Fibroblast of lung (primary cell): ENCODE measurements around the gene SPATS1. TPM values are rescaled to one million over a fixed set of nuclear protein-coding genes. Genes with fewer than 3 reads are reported as not detected.

Experiments used
- DNase-seq, 2 donors: peaks; one replicate each; pipeline versions ENCODE4 v3.0.0 to v3.0.0-alpha.2; 2010; ENCODE audit warnings: low read depth in 2 of 2
- H2AFZ ChIP-seq: 2 replicates; pipeline ENCODE4 v1.5.1; 2012; ENCODE audit warnings: low read length, control low read depth, inconsistent platforms
- H3K27ac ChIP-seq: 2 replicates; pipeline ENCODE4 v1.5.1; 2011; ENCODE audit warnings: low read length, control low read depth; ENCODE audit not compliant: insufficient read depth
- H3K27me3 ChIP-seq: 2 replicates; pipeline ENCODE4 v1.5.1; 2011; ENCODE audit warnings: mild to moderate bottlenecking, low read length; ENCODE audit not compliant: control insufficient read depth, insufficient read depth
- H3K36me3 ChIP-seq: 2 replicates; pipeline ENCODE4 v1.5.1; 2011; ENCODE audit warnings: low read length; ENCODE audit not compliant: control insufficient read depth, insufficient read depth
- H3K4me1 ChIP-seq: 2 replicates; pipeline ENCODE4 v1.5.1; 2011; ENCODE audit warnings: low read length; ENCODE audit not compliant: control insufficient read depth, insufficient read depth; ENCODE audit errors: extremely low read depth
- H3K4me2 ChIP-seq: 2 replicates; pipeline ENCODE4 v1.5.1; 2011; ENCODE audit warnings: low read length, control low read depth; ENCODE audit not compliant: insufficient read depth; ENCODE audit errors: extremely low read depth
- H3K4me3 ChIP-seq, 4 experiments: fragments of 200-600 bp in 1 of 4; sonication (generic) in 1 of 4; replicated peaks in 1 of 4; 2 replicates each; pipeline ENCODE4 v1.5.1; 2011 to 2016; ENCODE audit warnings: low read length in 4 of 4, low read depth in 3 of 4, mild to moderate bottlenecking in 3 of 4, control low read depth in 2 of 4, inconsistent platforms in 1 of 4, mixed read lengths in 1 of 4; ENCODE audit not compliant: insufficient read depth in 1 of 4; ENCODE audit errors: control extremely low read depth in 1 of 4
- H3K79me2 ChIP-seq: 2 replicates; pipeline ENCODE4 v1.5.1; 2012; ENCODE audit warnings: mild to moderate bottlenecking, low read length, inconsistent platforms; ENCODE audit not compliant: control insufficient read depth, insufficient read depth
- H3K9ac ChIP-seq: 2 replicates; pipeline ENCODE4 v1.5.1; 2011; ENCODE audit warnings: mild to moderate bottlenecking, low read length, control low read depth; ENCODE audit not compliant: insufficient read depth
- H3K9me3 ChIP-seq: 2 replicates; pipeline ENCODE4 v1.5.1; 2012; ENCODE audit warnings: low read depth, low read length; ENCODE audit not compliant: control insufficient read depth, insufficient read depth
- H4K20me1 ChIP-seq: 2 replicates; pipeline ENCODE4 v1.5.1; 2011; ENCODE audit warnings: low read length; ENCODE audit not compliant: control insufficient read depth, insufficient read depth; ENCODE audit errors: extremely low read depth
- CTCF ChIP-seq, 2 donors: IDR thresholded peaks in 1 of 2; conservative IDR thresholded peaks in 1 of 2; 1 replicate in 1 of 2; 2 replicates in 1 of 2; pipeline ENCODE4 v1.5.1; 2011 to 2012; ENCODE audit warnings: low read length in 2 of 2, control low read depth in 1 of 2, inconsistent platforms in 1 of 2, low read depth in 1 of 2, mild to moderate bottlenecking in 1 of 2
- EZH2 ChIP-seq: IDR thresholded peaks from 2 replicates; pipeline ENCODE4 v1.5.1; 2012; ENCODE audit warnings: low read length, control low read depth, mild to moderate bottlenecking; ENCODE audit errors: missing control alignments
- polyA plus RNA-seq, 2 donors: library from polyadenylated mRNA; depleted of rRNA in 1 of 2; stranded (reverse) in 1 of 2; unstranded in 1 of 2; fragments of >200 nt; gene quantifications; 2 replicates each; pipeline ENCODE4 v1.2.1, GENCODE V29; 2011 to 2012; ENCODE audit warnings: missing spikeins in 1 of 2
- total RNA-seq: library from RNA; depleted of rRNA; stranded (reverse); fragments of >200 nt; gene quantifications from 2 replicates; pipeline ENCODE4 v1.2.1, GENCODE V29; 2014

SPATS1 gene
- total and polyA plus RNA-seq, 2 donors (not counting 1 experiment from before 2014, with no cell fraction given), result under 0.01 TPM; not detected in 1

- no peak overlapping the region for H3K9ac ChIP-seq
- no peak overlapping the region for H3K27ac ChIP-seq
- no peak for TF ChIP-seq EZH2
- TF ChIP-seq CTCF (conservative IDR thresholded peaks at IDR 0.05 in 1 of 2, IDR thresholded peaks at IDR 0.05 in 1 of 2; ENCODE audit: low read depth in 1 of 2, low read length in 2 of 2), result no peak
- H3K27me3 ChIP-seq, result peaks cover 9% of the 10 kb centered on the region
- H3K9me3 ChIP-seq, result no peaks in the 10 kb centered on the region
- no peaks in the 10 kb centered on the region for H3K36me3 ChIP-seq
- H3K79me2 ChIP-seq, result no peaks in the 10 kb centered on the region
- H2AFZ ChIP-seq, result no peak overlapping the region
- H4K20me1 ChIP-seq, result no peaks in the 10 kb centered on the region
- H3K4me1 ChIP-seq, result no peaks in the 10 kb centered on the region
- no peak overlapping the region for H3K4me2 ChIP-seq
- no peak for DNase-seq
- no peak overlapping the region for H3K4me3 ChIP-seq
These were observed 35.0 kb downstream of the SPATS1 start for GRCh38 chr6:44377484-44377883.

GRCh38 chr6:44377971-44378370 lies 35.5 kb downstream of the SPATS1 start:
- Histone ChIP-seq H3K9me3 (no peaks in the 10 kb centered on the region), H2AFZ (no peak overlapping the region), H3K4me3 (no peak overlapping the region), H3K27ac (no peak overlapping the region), H3K9ac (no peak overlapping the region), H3K4me2 (no peak overlapping the region), H3K36me3 (no peaks in the 10 kb centered on the region), H3K79me2 (no peaks in the 10 kb centered on the region), H3K4me1 (no peaks in the 10 kb centered on the region), H4K20me1 (no peaks in the 10 kb centered on the region), H3K27me3 (peaks cover 9% of the 10 kb centered on the region)
- TF ChIP-seq CTCF (conservative IDR thresholded peaks at IDR 0.05 in 1 of 2, IDR thresholded peaks at IDR 0.05 in 1 of 2; ENCODE audit: low read depth in 1 of 2, low read length in 2 of 2) (no peak), EZH2 (no peak)
- no peak for DNase-seq

- Histone ChIP-seq H3K4me2 (no peak overlapping the region), H3K27me3 (peaks cover 5% of the 10 kb centered on the region), H3K9me3 (no peaks in the 10 kb centered on the region), H3K4me3 (no peak overlapping the region), H3K36me3 (no peaks in the 10 kb centered on the region), H3K27ac (no peak overlapping the region), H3K79me2 (no peaks in the 10 kb centered on the region), H3K9ac (no peak overlapping the region), H2AFZ (no peak overlapping the region), H3K4me1 (peaks cover 2% of the 10 kb centered on the region), H4K20me1 (no peaks in the 10 kb centered on the region)
- peak in 1 of 2 donors; percentile 18 for DNase-seq
- TF ChIP-seq CTCF (conservative IDR thresholded peaks at IDR 0.05 in 1 of 2, IDR thresholded peaks at IDR 0.05 in 1 of 2; ENCODE audit: low read depth in 1 of 2, low read length in 2 of 2), result no peak
- no peak for TF ChIP-seq EZH2
These were observed 39.3 kb downstream of the SPATS1 start for GRCh38 chr6:44381739-44382138.
